PFSK-1 (cell line): ENCODE results near the gene GHRHR.

ENCODE experiments used
- FOXP2 ChIP-seq: optimal IDR thresholded peaks from 2 replicates; pipeline ENCODE3; 2011; ENCODE audit warnings: borderline replicate concordance, control low read depth, inconsistent platforms; ENCODE audit not compliant: insufficient read depth; ENCODE audit errors: extremely low read length, extremely low read depth
- POLR2AphosphoS5 ChIP-seq: IDR thresholded peaks from 2 replicates; pipeline ENCODE4 v1.6.1; 2012; ENCODE audit warnings: low read depth, mild to moderate bottlenecking, control low read depth, low read length, moderate library complexity
- SIN3A ChIP-seq: IDR thresholded peaks from 2 replicates; pipeline ENCODE4 v1.6.1; 2012; ENCODE audit warnings: mild to moderate bottlenecking, low read length, moderate library complexity, borderline replicate concordance; ENCODE audit not compliant: insufficient read depth
- TAF1 ChIP-seq: IDR thresholded peaks from 2 replicates; pipeline ENCODE4 v1.6.1; 2012; ENCODE audit warnings: low read length, control low read depth, borderline replicate concordance; ENCODE audit not compliant: insufficient read depth
- TF ChIP-seq, protein P1 (sequence below), 2 experiments: IDR thresholded peaks; 2 replicates each; pipeline versions ENCODE4 v1.6.1 to v1.8.0; 2011 to 2012; ENCODE audit warnings: low read depth in 2 of 2, low read length in 2 of 2, control low read depth in 1 of 2, inconsistent platforms in 1 of 2, mild to moderate bottlenecking in 1 of 2, moderate library complexity in 1 of 2; ENCODE audit not compliant: insufficient read depth in 1 of 2

GHRHR gene

DNA sequence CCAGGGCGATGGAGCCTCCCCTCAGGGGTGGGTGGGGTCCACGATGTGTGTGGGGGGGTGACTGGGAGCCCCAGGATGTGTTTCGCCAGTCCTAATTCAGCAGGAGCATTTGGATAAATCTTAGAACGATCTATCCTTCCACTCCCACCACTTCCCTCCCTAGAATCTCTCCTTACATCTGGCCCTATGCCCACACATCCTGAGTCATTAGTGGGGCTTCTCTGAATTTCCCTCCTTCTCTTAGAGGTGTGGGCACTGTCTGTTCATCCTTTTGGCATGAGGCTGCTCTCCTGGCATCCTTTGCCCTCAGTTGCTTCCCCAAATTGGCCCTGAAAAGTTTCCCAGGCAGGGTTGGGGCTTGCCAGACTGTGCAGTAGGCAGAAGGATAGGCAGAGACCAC is 1.6 kb downstream of the GHRHR start:
- TF ChIP-seq, protein P1, sequence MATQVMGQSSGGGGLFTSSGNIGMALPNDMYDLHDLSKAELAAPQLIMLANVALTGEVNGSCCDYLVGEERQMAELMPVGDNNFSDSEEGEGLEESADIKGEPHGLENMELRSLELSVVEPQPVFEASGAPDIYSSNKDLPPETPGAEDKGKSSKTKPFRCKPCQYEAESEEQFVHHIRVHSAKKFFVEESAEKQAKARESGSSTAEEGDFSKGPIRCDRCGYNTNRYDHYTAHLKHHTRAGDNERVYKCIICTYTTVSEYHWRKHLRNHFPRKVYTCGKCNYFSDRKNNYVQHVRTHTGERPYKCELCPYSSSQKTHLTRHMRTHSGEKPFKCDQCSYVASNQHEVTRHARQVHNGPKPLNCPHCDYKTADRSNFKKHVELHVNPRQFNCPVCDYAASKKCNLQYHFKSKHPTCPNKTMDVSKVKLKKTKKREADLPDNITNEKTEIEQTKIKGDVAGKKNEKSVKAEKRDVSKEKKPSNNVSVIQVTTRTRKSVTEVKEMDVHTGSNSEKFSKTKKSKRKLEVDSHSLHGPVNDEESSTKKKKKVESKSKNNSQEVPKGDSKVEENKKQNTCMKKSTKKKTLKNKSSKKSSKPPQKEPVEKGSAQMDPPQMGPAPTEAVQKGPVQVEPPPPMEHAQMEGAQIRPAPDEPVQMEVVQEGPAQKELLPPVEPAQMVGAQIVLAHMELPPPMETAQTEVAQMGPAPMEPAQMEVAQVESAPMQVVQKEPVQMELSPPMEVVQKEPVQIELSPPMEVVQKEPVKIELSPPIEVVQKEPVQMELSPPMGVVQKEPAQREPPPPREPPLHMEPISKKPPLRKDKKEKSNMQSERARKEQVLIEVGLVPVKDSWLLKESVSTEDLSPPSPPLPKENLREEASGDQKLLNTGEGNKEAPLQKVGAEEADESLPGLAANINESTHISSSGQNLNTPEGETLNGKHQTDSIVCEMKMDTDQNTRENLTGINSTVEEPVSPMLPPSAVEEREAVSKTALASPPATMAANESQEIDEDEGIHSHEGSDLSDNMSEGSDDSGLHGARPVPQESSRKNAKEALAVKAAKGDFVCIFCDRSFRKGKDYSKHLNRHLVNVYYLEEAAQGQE (IDR thresholded peaks at IDR 0.05; ENCODE audit: insufficient read depth in 1 of 2, low read depth in 2 of 2, low read length in 2 of 2) = no peak
- no peak for TF ChIP-seq SIN3A
- TF ChIP-seq FOXP2 = no peak
- no peak for TF ChIP-seq TAF1
- no peak for TF ChIP-seq POLR2AphosphoS5

DNA sequence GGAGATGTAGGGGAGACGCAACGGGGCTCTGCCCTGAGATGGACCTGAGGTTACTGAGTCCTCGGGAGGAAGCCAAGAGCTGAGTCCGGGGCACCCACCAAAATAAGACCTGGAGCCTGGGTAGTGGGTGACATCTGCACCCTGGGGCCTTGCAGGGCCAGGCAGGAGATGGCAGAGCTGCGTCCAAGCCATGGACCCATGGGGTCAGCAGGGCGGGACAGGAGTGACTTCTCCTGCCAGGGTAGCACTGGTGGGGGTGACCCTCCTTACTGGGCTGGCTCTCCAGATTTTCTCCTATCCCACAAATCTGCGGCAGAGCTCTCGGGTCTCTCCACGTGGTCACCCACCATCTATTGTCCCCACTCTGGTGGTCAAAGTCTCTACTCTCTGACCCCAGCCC is 2.1 kb downstream of the GHRHR start:
- TF ChIP-seq SIN3A (no peak), POLR2AphosphoS5 (no peak), FOXP2 (no peak), TAF1 (no peak)
- TF ChIP-seq, protein P1 (IDR thresholded peaks at IDR 0.05; ENCODE audit: insufficient read depth in 1 of 2, low read depth in 2 of 2, low read length in 2 of 2) = no peak

DNA sequence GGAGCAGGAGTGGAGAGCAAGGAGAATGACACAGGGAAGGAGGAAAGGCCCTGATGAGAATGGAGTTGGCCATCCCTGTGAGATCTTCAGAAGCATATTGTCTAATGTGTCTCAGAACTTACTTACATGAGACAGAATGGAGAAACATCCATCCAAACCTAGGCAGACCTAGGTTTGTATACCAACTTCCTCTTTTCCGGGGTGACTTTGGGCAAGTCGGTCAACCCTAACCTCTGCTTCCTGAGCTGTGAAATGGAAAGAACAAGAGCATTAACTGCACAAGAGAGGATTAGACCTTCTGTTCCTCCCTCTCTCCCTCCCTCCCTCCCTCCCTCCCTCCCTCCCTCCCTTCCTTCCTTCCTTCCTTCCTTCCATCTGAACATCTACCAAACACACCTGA is 4.5 kb downstream of the GHRHR start:
- TF ChIP-seq POLR2AphosphoS5 (no peak), SIN3A (no peak), FOXP2 (no peak), TAF1 (no peak)
- TF ChIP-seq, protein P1 (IDR thresholded peaks at IDR 0.05; ENCODE audit: insufficient read depth in 1 of 2, low read depth in 2 of 2, low read length in 2 of 2) = no peak

DNA sequence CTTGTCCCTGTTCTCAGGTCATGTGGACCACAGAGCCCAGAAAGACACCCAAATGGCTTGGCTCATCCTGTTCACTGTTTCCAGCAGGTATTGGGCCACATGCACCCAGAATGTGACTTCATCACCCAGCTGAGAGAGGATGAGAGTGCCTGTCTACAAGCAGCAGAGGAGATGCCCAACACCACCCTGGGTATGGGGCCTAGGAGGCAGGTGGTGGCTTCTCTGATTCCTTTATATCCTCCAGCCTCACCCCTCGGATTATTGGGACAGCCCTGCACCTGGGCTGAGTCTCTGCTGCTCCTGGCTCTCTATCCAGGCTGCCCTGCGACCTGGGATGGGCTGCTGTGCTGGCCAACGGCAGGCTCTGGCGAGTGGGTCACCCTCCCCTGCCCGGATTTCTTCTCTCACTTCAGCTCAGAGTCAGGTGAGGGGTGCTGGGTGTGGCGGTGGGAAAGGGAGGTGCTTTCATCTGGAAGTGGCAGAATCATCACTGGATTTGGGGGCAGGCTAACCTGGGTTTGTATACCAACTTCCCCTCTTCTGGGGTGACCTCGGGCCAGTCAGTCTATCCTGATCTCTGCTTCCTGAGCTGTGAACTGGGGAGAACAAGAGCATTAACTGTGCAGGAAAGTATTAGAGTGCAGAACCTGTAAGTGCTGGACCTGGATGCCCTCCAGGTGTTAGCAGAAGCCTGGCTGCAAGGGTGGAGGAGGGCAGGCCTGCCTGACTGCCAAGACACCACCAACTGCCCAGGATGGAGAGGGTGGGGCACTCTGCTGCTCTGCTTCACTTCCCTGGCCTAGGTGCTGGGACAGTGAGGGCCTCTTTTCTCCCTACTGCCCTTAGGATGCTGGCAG is 5.2 kb downstream of the GHRHR start:
- no peak for TF ChIP-seq FOXP2
- TF ChIP-seq POLR2AphosphoS5 = no peak
- TF ChIP-seq, protein P1 (IDR thresholded peaks at IDR 0.05; ENCODE audit: insufficient read depth in 1 of 2, low read depth in 2 of 2, low read length in 2 of 2) = no peak
- no peak for TF ChIP-seq SIN3A
- no peak for TF ChIP-seq TAF1

DNA sequence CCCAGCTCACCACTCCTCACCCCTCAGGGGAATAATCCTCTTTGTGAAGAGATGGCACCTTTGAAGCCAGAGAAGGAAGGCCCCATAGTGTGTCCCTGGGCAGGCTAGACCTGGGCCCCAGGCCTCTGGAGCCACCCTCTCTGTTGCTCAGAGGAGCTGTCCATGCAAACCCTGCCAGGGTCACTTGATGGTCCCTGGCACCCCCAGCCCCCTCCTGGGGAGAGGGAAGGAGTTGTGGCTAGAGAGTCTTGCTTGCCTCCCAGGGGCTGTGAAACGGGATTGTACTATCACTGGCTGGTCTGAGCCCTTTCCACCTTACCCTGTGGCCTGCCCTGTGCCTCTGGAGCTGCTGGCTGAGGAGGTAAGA is 5.8 kb downstream of the GHRHR start:
- TF ChIP-seq SIN3A = no peak
- TF ChIP-seq FOXP2 = no peak
- TF ChIP-seq TAF1 = no peak
- TF ChIP-seq, protein P1 (IDR thresholded peaks at IDR 0.05; ENCODE audit: insufficient read depth in 1 of 2, low read depth in 2 of 2, low read length in 2 of 2) = no peak
- TF ChIP-seq POLR2AphosphoS5 = no peak
